ENCODE measurements around the gene CFAP100. TPM values are rescaled to one million over a fixed set of nuclear protein-coding genes. Genes with fewer than 3 reads are reported as not detected.

Gene CFAP100
- total RNA-seq, 4 donors from 2014 or later = not detected

GRCh38 chr3:126481808-126482502 is 87.2 kb downstream of the CFAP100 start:
- H3K27ac ChIP-seq = no peak overlapping the region
- no peaks in the 10 kb centered on the region for H3K9me3 ChIP-seq
- no peaks in the 10 kb centered on the region for H3K27me3 ChIP-seq
- H3K4me3 ChIP-seq = no peak overlapping the region
- DNase-seq = no peak
- no peaks in the 10 kb centered on the region for H3K36me3 ChIP-seq
- no peak for TF ChIP-seq POLR2A (IDR thresholded peaks at IDR 0.05)
- no peak for TF ChIP-seq CTCF (IDR thresholded peaks at IDR 0.05)
- H3K4me1 ChIP-seq = peaks cover 4 to 11% (median 4%) of the 10 kb centered on the region in 3 donors
- WGBS, 2 donors = 77 to 87% methylated on average over 11 to 13 of the region's 16 CpGs
- intact Hi-C loops (cut with DNase I) = no loop called here

DNA sequence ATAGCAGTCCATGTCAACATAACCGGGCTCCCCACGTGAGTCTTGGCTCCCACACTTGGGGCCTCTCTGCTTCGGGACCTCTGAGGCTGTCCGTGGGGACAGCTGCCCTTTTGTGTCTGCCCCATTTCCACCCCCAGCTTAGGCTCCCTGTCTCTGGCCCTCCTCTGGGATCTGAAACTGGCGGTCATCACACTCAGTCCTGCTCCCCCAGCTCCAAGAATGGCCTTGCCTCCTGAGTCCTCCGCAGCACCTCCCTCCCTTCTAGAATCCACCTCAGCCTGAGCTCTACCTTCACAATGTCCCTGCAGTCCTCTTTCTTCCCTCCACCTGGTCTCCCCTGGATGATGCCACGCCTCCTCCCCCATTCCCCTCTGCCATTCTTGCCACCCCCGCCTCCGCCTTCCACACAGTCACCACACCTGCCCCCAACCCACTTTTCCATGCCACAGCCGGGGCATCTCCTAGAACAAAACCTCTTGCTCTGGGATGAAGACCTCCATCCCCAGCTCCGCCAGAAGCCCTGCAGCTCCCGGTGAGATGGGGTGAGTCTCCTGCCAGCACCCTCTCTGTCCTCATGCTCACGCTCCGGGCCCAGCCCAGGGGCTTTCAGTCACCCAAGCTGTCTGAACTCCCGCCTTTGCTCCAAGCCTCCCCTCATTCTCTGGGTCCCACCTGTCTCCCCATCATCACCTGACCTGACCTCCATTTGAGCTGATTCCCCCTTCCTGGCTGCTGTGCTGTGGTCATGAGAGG is 88.0 kb downstream of the CFAP100 start:
- Histone ChIP-seq H3K9me3 (no peaks in the 10 kb centered on the region), H3K4me1 (peaks cover 6 to 15% (median 8%) of the 10 kb centered on the region in 3 donors), H3K4me3 (no peak overlapping the region), H3K27ac (no peak overlapping the region), H3K27me3 (peaks cover 0 to 5% (median 0%) of the 10 kb centered on the region in 4 donors), H3K36me3 (no peaks in the 10 kb centered on the region)
- TF ChIP-seq CTCF (IDR thresholded peaks at IDR 0.05) (no peak), POLR2A (IDR thresholded peaks at IDR 0.05) (no peak)
- DNase-seq = no peak
- WGBS, 2 donors = 77 to 87% methylated on average over 14 to 15 of the region's 15 CpGs
- intact Hi-C loops (cut with DNase I) = no loop called here

DNA sequence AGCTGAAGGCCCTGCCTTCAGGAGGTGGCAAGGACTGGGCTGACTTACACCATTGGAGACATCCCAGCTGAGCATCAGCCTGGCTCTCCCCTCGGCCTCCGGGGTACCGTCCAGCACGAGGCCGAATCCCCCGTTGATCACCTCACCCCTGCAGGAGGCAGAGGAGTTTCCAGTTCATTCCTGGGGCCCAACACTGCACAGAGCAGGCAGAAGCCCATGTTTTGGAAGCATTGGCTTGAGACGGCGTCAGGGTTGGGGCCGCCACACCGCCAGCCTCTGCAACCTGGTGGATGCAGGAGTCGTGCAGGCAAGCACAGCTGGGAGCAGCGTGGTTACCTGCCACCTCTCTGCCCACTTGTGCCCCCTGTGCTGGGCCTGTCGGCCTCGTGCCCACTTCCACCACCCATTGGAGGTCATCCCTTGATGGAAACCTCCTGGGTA is 88.6 kb downstream of the CFAP100 start:
- 70 to 72% methylated on average over 3 to 4 of the region's 14 CpGs for WGBS, 2 donors
- Histone ChIP-seq H3K9me3 (no peaks in the 10 kb centered on the region), H3K36me3 (no peaks in the 10 kb centered on the region), H3K4me3 (no peak overlapping the region), H3K27ac (no peak overlapping the region), H3K27me3 (peaks cover 0 to 10% (median 0%) of the 10 kb centered on the region in 4 donors), H3K4me1 (peaks cover 6 to 18% (median 8%) of the 10 kb centered on the region in 3 donors)
- TF ChIP-seq POLR2A (IDR thresholded peaks at IDR 0.05) (no peak), CTCF (IDR thresholded peaks at IDR 0.05) (no peak)
- intact Hi-C loops (cut with DNase I) = no loop called here
- DNase-seq = no peak

DNA sequence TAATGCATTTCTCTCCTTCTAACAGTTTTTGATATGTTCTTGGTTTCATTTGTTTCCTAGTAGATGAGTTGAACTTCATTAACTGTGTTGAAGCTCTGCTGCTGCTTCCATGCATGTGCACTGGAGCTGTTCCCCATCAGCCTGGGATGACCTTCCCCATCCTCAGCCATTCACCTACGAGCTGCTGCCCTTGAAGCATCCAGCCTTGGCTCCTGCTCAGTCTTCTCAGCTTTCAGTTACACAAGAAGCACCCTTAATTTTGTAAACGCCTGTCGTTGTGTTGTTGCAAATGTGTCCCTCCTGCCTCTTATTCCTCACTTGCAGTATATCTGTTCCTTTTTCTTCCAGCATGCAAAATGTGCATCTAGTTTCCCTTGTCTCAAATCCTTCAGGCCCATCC is 89.4 kb downstream of the CFAP100 start:
- H3K27ac ChIP-seq = no peak overlapping the region
- H3K9me3 ChIP-seq = no peaks in the 10 kb centered on the region
- H3K27me3 ChIP-seq = peaks cover 0 to 10% (median 0%) of the 10 kb centered on the region in 4 donors
- peaks cover 6 to 18% (median 8%) of the 10 kb centered on the region in 3 donors for H3K4me1 ChIP-seq
- TF ChIP-seq CTCF (IDR thresholded peaks at IDR 0.05) = no peak
- TF ChIP-seq POLR2A (IDR thresholded peaks at IDR 0.05) = no peak
- 66 to 76% methylated on average over 3 of the region's 3 CpGs for WGBS, 2 donors
- no peak for DNase-seq
- intact Hi-C loops (cut with DNase I) = no loop called here
- no peaks in the 10 kb centered on the region for H3K36me3 ChIP-seq
- H3K4me3 ChIP-seq = no peak overlapping the region

DNA sequence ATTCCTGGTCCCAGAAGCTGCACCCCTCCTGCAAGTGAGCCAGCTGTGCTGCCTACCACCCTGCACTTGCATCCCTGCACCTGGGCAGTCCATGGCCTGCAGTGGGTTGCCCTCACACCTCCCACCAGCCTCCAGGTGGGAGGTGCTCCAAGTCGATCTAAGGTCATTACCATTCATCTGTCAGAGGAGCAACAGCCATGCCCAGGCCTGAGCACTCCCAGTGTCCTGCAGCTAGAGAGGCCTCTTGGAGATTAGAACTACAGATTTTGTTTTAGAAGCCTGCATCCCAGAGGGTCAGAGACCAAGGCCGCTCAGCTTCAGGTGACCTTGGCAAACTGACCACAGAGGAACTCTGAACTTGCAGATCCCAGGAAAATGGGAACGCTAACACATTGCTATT is 90.0 kb downstream of the CFAP100 start:
- intact Hi-C loops (cut with DNase I) = no loop called here
- H3K27me3 ChIP-seq = peaks cover 0 to 10% (median 0%) of the 10 kb centered on the region in 4 donors
- no peak overlapping the region for H3K27ac ChIP-seq
- no peak for DNase-seq
- H3K36me3 ChIP-seq = no peaks in the 10 kb centered on the region
- no peak for TF ChIP-seq POLR2A (IDR thresholded peaks at IDR 0.05)
- no peak for TF ChIP-seq CTCF (IDR thresholded peaks at IDR 0.05)
- H3K4me3 ChIP-seq = no peak overlapping the region
- 71 to 75% methylated on average over 1 to 3 of the region's 3 CpGs for WGBS, 2 donors
- peaks cover 6 to 18% (median 8%) of the 10 kb centered on the region in 3 donors for H3K4me1 ChIP-seq
- H3K9me3 ChIP-seq = no peaks in the 10 kb centered on the region

All from esophagus squamous epithelium (tissue), 5 donors.